GM12878 (cell line): ENCODE results near the gene CCDC57. TPM values are rescaled to one million over a fixed set of nuclear protein-coding genes. Genes with fewer than 3 reads are reported as not detected.

Source experiments
- ATAC-seq: fragments of 200-7000 bp; cut with Tn5 transposase; 3 replicates; pipeline ENCODE4 v1.9.1; 2020; ENCODE audit warnings: mild to moderate bottlenecking, moderate library complexity
- BruUV-seq: library from RNA; stranded (reverse); fragments of 400-500 nt; replicated peaks from 2 replicates; lab custom pipeline; 2021; lab: Mats Ljungman, UMichigan
- CTCF ChIA-PET: fragments of 300-600 bp; sonication (Branson Sonifier 250); formaldehyde crosslinking; extraction: SDS; loops from one replicate; lab custom pipeline; 2021; ENCODE audit warnings: inconsistent platforms; lab: Yijun Ruan, JAX
- POLR2A ChIA-PET: fragments of 350-600 bp; formaldehyde crosslinking; extraction: SDS; loops from one replicate; lab custom pipeline; 2021; ENCODE audit warnings: inconsistent platforms; lab: Charles Lee
- RAD21 ChIA-PET: fragments of 300-600 bp; sonication (Branson Sonifier 250); formaldehyde crosslinking; loops from one replicate; lab custom pipeline; 2023; ENCODE audit warnings: antibody characterized with exemption; ENCODE audit not compliant: unreplicated experiment; lab: Charles Lee
- SMC1A ChIA-PET: fragments of 300-600 bp; sonication (Branson Sonifier 250); formaldehyde crosslinking; loops from one replicate; lab custom pipeline; 2023; ENCODE audit not compliant: unreplicated experiment, uncharacterized antibody; lab: Charles Lee
- DNase-seq: peaks from one replicate; pipeline ENCODE4 v3.0.0-alpha.2; 2011; ENCODE audit warnings: low read depth, low spot score
- FAIRE-seq: peaks from 3 replicates; lab custom pipeline; 2011; peaks lifted over from hg19 to GRCh38; lab: Jason Lieb, UNC
- H2AFZ ChIP-seq: 2 replicates; pipeline ENCODE4 v1.6.0; 2011; ENCODE audit warnings: low read depth, low read length, control low read depth; ENCODE audit not compliant: control insufficient read depth
- H3K27ac ChIP-seq: 2 replicates; pipeline ENCODE4 v1.5.1; 2011; ENCODE audit warnings: control low read depth; ENCODE audit not compliant: control insufficient read depth, insufficient read depth
- H3K27me3 ChIP-seq, 2 experiments: replicated peaks in 1 of 2; 2 replicates each; pipeline versions ENCODE4 v1.6.0 to v1.6.1; 2011; ENCODE audit warnings: low read length in 1 of 2; ENCODE audit not compliant: control insufficient read depth in 2 of 2, insufficient read depth in 2 of 2
- H3K36me3 ChIP-seq, 2 experiments: 2 replicates each; pipeline ENCODE4 v1.5.1; 2011; ENCODE audit warnings: low read length in 1 of 2; ENCODE audit not compliant: control insufficient read depth in 2 of 2, insufficient read depth in 2 of 2
- H3K4me1 ChIP-seq: 2 replicates; pipeline ENCODE4 v1.6.1; 2011; ENCODE audit warnings: mild to moderate bottlenecking, low read length, moderate library complexity, mixed read lengths; ENCODE audit not compliant: control insufficient read depth, insufficient read depth
- H3K4me2 ChIP-seq: 2 replicates; pipeline ENCODE4 v1.6.0; 2011; ENCODE audit warnings: control low read depth; ENCODE audit not compliant: control insufficient read depth, insufficient read depth
- H3K4me3 ChIP-seq: fragments of 200-600 bp; sonication (generic); 2 replicates; pipeline ENCODE4 v1.5.1; 2016
- H3K79me2 ChIP-seq: 2 replicates; pipeline ENCODE4 v1.6.0; 2011; ENCODE audit warnings: low read length; ENCODE audit not compliant: control insufficient read depth, insufficient read depth
- H3K9ac ChIP-seq: 2 replicates; pipeline ENCODE4 v1.8.0; 2011; ENCODE audit warnings: low read length, control low read depth, mixed read lengths; ENCODE audit not compliant: control insufficient read depth, insufficient read depth
- H3K9me3 ChIP-seq: replicated peaks from 3 replicates; pipeline ENCODE4 v1.5.1; 2011; ENCODE audit warnings: mild to moderate bottlenecking, low read length; ENCODE audit not compliant: control insufficient read depth, insufficient read depth
- H4K20me1 ChIP-seq: 2 replicates; pipeline ENCODE4 v1.6.0; 2011; ENCODE audit not compliant: control insufficient read depth, insufficient read depth
- BHLHE40 ChIP-seq, 2 experiments: fragments of 450-650 bp in 1 of 2; IDR thresholded peaks; 2 replicates each; pipeline ENCODE4 v1.6.1; 2011 to 2017; ENCODE audit warnings: low read depth in 2 of 2, borderline replicate concordance in 1 of 2, improper control_type of control experiment in 1 of 2, low read length in 1 of 2, mild to moderate bottlenecking in 1 of 2
- KAT2A ChIP-seq: conservative IDR thresholded peaks from 2 replicates; pipeline ENCODE4 v1.6.1; 2011; ENCODE audit warnings: low read depth, low read length; ENCODE audit not compliant: control insufficient read depth
- SUPT20H ChIP-seq: IDR thresholded peaks from 2 replicates; pipeline ENCODE4 v1.6.1; 2011; ENCODE audit warnings: low read depth, mild to moderate bottlenecking, low read length, moderate library complexity, borderline replicate concordance; ENCODE audit not compliant: control insufficient read depth
- TCF12 ChIP-seq: IDR thresholded peaks from 2 replicates; pipeline ENCODE4 v1.6.1; 2011; ENCODE audit warnings: low read depth, mild to moderate bottlenecking, low read length
- ZNF24 ChIP-seq: fragments of 450-650 bp; IDR thresholded peaks from 2 replicates; pipeline ENCODE4 v1.6.1; 2017; ENCODE audit warnings: antibody characterized with exemption, mild to moderate bottlenecking
- WGBS: methylation state at CpG from one replicate; pipeline ENCODE4 v1.1.6; 2016; ENCODE audit warnings: low lambda C conversion rate; ENCODE audit not compliant: insufficient replicate concordance, insufficient coverage; ENCODE audit errors: missing lambda C conversion rate; 5-methylcytosine and 5-hydroxymethylcytosine counted together
- in situ Hi-C: fragments of 300-500 bp; cut with MboI; formaldehyde crosslinking; loops from 9 replicates; pipeline ENCODE4 v1.14.3; 2018; ENCODE audit warnings: mixed read lengths
- intact Hi-C: fragments of 100-400 bp; cut with micrococcal nuclease; formaldehyde crosslinking; loops from one replicate; pipeline ENCODE4 v1.14.2; 2022; ENCODE audit not compliant: unreplicated experiment
- polyA plus RNA-seq, 11 experiments: library from polyadenylated mRNA; depleted of rRNA in 4 of 11; unstranded in 6 of 11; stranded (reverse) in 5 of 11; fragments of >200 nt; fragmentation: Nextera tagmentation in 4 of 11; fragmentation: Illumina TruSeq in 1 of 11; extraction: Ambion mirVana in 4 of 11; extraction: Trizol in 1 of 11; gene quantifications; 1 replicate in 1 of 11; 2 replicates in 10 of 11; pipeline versions ENCODE4 v1.2.1 to v1.2.3, GENCODE V29; 2011 to 2016; ENCODE audit warnings: inconsistent platforms in 2 of 11, missing spikeins in 2 of 11, low read depth in 1 of 11
- total RNA-seq, 4 experiments: library from RNA; depleted of rRNA in 3 of 4; stranded (reverse); fragments of >200 nt in 3 of 4; fragmentation: Illumina TruSeq in 1 of 4; extraction: Trizol in 1 of 4; gene quantifications; 2 replicates each; pipeline versions ENCODE4 v1.2.1 to v1.2.3, GENCODE V29; 2013 to 2021
- TF ChIP-seq, protein P1 (sequence below): fragments of 450-650 bp; IDR thresholded peaks from 2 replicates; pipeline ENCODE4 v1.6.1; 2016; ENCODE audit warnings: mild to moderate bottlenecking

CCDC57 gene
- total and polyA plus RNA-seq, 10 of the 15 experiments (the other 5 are each of a cell fraction or from before 2014, with no cell fraction given): 5.4 to 123 (median 45.8) TPM

DNA sequence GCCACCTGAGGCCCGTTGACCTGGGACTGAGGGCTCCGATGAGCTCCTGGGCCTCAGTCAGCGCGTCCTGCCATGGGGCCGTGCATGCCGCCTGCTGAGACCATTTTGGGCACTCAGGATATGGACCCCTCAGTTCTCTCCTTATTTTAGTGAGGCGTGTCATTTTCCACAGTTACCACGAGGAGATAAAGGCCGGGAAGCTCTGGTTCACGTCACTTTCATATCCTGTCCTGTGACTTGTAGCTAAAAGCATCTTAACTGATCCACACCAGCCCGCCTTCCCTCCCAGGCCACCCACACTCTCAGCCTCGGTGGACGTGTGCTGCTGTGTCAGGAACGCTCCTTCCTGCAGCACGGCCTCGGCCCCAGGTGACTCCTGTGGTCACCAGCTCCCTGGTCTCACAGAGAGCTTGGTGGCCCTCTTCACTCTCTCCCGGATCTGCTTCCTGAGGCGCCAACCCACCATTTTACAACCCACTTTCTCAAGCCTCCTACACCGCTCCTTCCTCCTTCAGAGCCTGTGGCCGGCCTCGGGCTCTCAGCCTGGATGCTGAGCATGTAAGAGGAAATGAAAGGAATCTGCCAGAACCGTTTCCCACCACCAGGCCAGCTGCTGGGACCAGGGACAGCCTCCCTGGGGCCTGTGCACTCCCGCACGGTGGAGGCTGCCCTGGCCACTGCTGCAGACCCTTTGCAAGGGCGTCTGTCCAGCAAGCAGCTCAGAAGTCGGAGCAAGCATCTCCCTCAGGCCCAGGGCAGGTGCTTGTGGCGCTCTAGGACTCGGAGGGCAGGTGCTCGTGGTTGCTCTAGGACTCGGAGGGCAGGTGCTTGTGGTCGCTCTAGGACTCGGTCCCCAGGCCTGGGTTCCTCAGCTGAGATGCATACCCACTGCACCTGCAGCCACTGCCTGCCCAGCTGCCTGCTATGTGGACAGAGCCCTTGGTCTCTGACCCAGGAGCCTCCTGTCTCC, 90.7 kb downstream of the CCDC57 start:
- H3K4me1 ChIP-seq: no peaks in the 10 kb centered on the region
- H3K27ac ChIP-seq: no peak overlapping the region
- H3K4me2 ChIP-seq: no peak overlapping the region
- H3K9me3 ChIP-seq: no peaks in the 10 kb centered on the region
- no TSS peak for BruUV-seq
- no peaks in the 10 kb centered on the region for H3K79me2 ChIP-seq
- DNase-seq (no peak), ATAC-seq (peak; percentile 39), FAIRE-seq (no peak)
- SMC1A ChIA-PET: no interaction called here
- H3K36me3 ChIP-seq: no peaks in the 10 kb centered on the region
- H2AFZ ChIP-seq: no peak overlapping the region
- RAD21 ChIA-PET: no interaction called here
- no peak overlapping the region for H3K9ac ChIP-seq
- in situ Hi-C loops (no loop called here), intact Hi-C loops (no loop called here)
- H3K4me3 ChIP-seq: no peak overlapping the region
- no peaks in the 10 kb centered on the region for H4K20me1 ChIP-seq
- CTCF ChIA-PET: interaction anchor here (0.7 kb wide), 1 partner anchor 15 kb away, joined by 3 read pairs; no protein-coding TSS in a partner anchor
- WGBS: 63% methylated on average over 32 of the region's 32 CpGs
- POLR2A ChIA-PET: interaction anchor here (1.0 kb wide), 1 partner anchor 13 kb away, joined by 3 read pairs; no protein-coding TSS in a partner anchor
- H3K27me3 ChIP-seq: no peaks in the 10 kb centered on the region
- no peak for TF ChIP-seq ZNF24
- TF ChIP-seq KAT2A: no peak
- peak; percentile 96 for TF ChIP-seq TCF12
- TF ChIP-seq BHLHE40 (IDR thresholded peaks at IDR 0.05; ENCODE audit: borderline replicate concordance in 1 of 2, low read depth in 2 of 2, low read length in 1 of 2): peak in 1 of 2 experiments; percentile 32; a peak in 1 of 4 replicates
- TF ChIP-seq, protein P1, sequence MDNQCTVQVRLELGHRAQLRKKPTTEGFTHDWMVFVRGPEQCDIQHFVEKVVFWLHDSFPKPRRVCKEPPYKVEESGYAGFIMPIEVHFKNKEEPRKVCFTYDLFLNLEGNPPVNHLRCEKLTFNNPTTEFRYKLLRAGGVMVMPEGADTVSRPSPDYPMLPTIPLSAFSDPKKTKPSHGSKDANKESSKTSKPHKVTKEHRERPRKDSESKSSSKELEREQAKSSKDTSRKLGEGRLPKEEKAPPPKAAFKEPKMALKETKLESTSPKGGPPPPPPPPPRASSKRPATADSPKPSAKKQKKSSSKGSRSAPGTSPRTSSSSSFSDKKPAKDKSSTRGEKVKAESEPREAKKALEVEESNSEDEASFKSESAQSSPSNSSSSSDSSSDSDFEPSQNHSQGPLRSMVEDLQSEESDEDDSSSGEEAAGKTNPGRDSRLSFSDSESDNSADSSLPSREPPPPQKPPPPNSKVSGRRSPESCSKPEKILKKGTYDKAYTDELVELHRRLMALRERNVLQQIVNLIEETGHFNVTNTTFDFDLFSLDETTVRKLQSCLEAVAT: no peak
- no peak for TF ChIP-seq SUPT20H
- TF ChIP-seq, all 136 proteins: peak for 2
